Ovary (tissue), 9 donors: ENCODE results near the gene OCA2. TPM values are rescaled to one million over a fixed set of nuclear protein-coding genes. Genes with fewer than 3 reads are reported as not detected.
"Not testable (repeated sequence)": the region's sequence is repeated elsewhere in the genome, so short reads cannot be mapped to it uniquely, and the experiment has no call there.

ENCODE experiments used
- DNase-seq, 5 donors: peaks; one replicate each; pipeline ENCODE4 v3.0.0-alpha.2; 2019 to 2020
- H3K27ac ChIP-seq, 2 donors: fragments of 200-600 bp; one replicate each; pipeline versions ENCODE4 v1.5.1 to v1.8.0; 2019 to 2022
- H3K27me3 ChIP-seq: fragments of 200-600 bp; one replicate; pipeline ENCODE4 v1.8.0; 2022
- H3K36me3 ChIP-seq: fragments of 200-600 bp; sonication (generic); one replicate; pipeline ENCODE4 v1.5.1; 2019
- H3K4me1 ChIP-seq: one replicate; pipeline ENCODE4 v1.8.1; 2013; ENCODE audit warnings: mild to moderate bottlenecking, moderate library complexity; ENCODE audit not compliant: insufficient read depth
- H3K4me3 ChIP-seq: fragments of 200-600 bp; sonication (generic); one replicate; pipeline ENCODE4 v1.5.1; 2017
- H3K9me3 ChIP-seq, 2 donors: fragments of 200-600 bp in 1 of 2; sonication (generic) in 1 of 2; one replicate each; pipeline versions ENCODE4 v1.5.1 to v1.8.1; 2013 to 2019; ENCODE audit warnings: mild to moderate bottlenecking in 1 of 2, moderate library complexity in 1 of 2
- EP300 ChIP-seq: sonication (generic); formaldehyde crosslinking; IDR thresholded peaks from one replicate; pipeline ENCODE4 v1.6.1; 2017; ENCODE audit warnings: antibody characterized with exemption
- POLR2A ChIP-seq: fragments of 450-650 bp; IDR thresholded peaks from one replicate; pipeline ENCODE4 v1.6.1; 2017; ENCODE audit warnings: antibody characterized with exemption, mild to moderate bottlenecking, moderate library complexity
- WGBS, 3 donors: extraction: QIAGEN DNeasy Blood & Tissue Kit in 1 of 3; methylation state at CpG; one replicate each; pipeline versions ENCODE4 v1.1.5 to v1.1.7; 2013 to 2017; 5-methylcytosine and 5-hydroxymethylcytosine counted together
- intact Hi-C, 4 donors: fragments of 100-400 bp; cut with DNase I; formaldehyde crosslinking; loops; one replicate each; pipeline versions ENCODE4 v1.11.0 to v1.15.1; 2022 to 2023
- polyA plus RNA-seq, 2 donors: library from polyadenylated mRNA; stranded (reverse); fragments of 200-250 nt in 1 of 2; fragments of 350-450 nt in 1 of 2; fragmentation: Illumina TruSeq in 1 of 2; extraction: RNeasy Lipid Tissue Mini Kit (QIAGEN cat#74804) in 1 of 2; gene quantifications; one replicate each; pipeline ENCODE4 v1.2.3, GENCODE V29; 2013 to 2014
- total RNA-seq, 7 donors: library from RNA; depleted of rRNA in 2 of 7; stranded (reverse); fragments of >200 nt in 2 of 7; fragmentation: NEBNext Ultra II Directional in 3 of 7; extraction: Animal tissue kit (Norgen Biotek cat#: 25700) in 3 of 7; gene quantifications; one replicate each; pipeline versions ENCODE4 v1.1.0 to v1.2.4, GENCODE V29; 2016 to 2023
- TF ChIP-seq, protein P1 (sequence below), 3 donors: fragments of 450-650 bp in 2 of 3; fragments of 200-600 bp in 1 of 3; IDR thresholded peaks; one replicate each; pipeline versions ENCODE4 v1.5.1 to v1.8.0; 2016 to 2022; ENCODE audit warnings: antibody characterized with exemption in 3 of 3, mild to moderate bottlenecking in 1 of 3
- donor health status: DM: no; HTN: no; CAD: no; lungs with moderate emphysema.
- donor health status: DM: no; HTN: no; CAD: no.
- donor health status: Bipolar disorder and iron deficiency.
- donor health status: DM: yes; HTN: yes; CAD: no.
- donor health status: DM: no; HTN: no; CAD: no.
- donor health status: DM: yes; HTN: yes; CAD: no.

OCA2 gene
- total and polyA plus RNA-seq, 9 donors: 0.31 to 3.5 (median 0.68) TPM; not detected in 1

DNA sequence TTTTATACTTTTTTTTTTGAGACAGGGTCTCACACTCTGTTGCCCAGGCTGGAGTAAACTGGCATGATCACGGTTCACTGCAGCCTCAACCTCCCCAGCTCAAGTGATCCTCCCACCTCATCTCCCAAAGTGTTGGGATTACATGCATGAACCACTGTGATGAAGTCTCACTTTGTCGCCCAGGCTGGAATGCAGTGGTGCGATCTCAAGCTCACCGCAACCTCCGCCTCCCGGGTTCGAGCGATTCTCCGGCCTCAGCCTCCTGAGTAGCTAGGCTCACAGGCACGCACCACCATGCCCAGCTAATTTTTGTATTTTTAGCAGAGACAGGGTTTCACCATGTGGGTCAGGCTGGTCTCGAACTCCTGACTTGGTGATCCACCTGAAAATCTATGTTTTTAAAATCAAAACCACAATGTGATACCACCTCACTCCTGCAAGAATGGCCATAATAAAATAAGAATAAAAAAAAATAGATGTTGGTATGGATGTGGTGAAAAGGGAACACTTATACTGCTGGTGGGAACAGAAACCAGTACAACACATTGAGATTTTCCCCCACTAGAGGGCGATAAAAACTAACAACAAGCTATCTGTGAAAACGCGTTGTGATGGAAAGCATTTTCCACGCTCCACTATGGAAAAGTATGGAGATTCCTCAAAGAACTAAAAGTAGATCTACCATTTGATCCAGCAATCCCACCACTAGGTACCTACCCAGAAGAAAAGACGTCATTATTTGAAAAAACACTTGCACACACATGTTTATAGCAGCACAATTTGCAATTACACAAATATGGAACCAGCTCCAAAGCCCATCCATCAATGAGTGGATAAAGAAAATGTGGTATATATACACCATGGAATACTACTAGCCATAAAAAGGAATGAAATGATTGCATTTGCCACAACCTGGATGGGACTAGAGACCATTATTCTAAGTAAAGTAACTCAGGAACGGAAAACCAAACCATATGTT lies 26.8 kb upstream of the OCA2 start:
- intact Hi-C loops: no loop called here
- WGBS, 3 donors: 65 to 67% (median 66%) methylated on average over 17 of the region's 17 CpGs

DNA sequence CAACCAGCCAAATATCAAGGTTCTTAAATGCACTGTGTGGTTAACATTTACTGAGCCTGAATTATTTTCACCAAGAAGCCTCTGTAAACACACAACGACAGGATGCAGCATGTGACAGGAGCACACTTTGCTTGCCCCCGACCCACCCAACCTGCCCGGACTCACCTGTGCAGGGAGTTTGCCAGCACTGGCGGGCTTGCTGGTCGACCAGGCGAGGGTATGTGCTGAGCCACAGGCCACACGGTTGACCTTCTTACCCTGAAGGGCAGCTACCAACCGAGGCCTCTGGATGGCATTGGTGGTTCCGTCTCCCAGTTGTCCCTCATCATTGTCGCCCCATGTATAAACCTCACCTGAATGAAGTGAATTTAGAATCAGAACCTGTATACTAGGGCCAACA lies 25.7 kb upstream of the OCA2 start:
- TF ChIP-seq EP300 (no peak), POLR2A (no peak)
- TF ChIP-seq, protein P1, sequence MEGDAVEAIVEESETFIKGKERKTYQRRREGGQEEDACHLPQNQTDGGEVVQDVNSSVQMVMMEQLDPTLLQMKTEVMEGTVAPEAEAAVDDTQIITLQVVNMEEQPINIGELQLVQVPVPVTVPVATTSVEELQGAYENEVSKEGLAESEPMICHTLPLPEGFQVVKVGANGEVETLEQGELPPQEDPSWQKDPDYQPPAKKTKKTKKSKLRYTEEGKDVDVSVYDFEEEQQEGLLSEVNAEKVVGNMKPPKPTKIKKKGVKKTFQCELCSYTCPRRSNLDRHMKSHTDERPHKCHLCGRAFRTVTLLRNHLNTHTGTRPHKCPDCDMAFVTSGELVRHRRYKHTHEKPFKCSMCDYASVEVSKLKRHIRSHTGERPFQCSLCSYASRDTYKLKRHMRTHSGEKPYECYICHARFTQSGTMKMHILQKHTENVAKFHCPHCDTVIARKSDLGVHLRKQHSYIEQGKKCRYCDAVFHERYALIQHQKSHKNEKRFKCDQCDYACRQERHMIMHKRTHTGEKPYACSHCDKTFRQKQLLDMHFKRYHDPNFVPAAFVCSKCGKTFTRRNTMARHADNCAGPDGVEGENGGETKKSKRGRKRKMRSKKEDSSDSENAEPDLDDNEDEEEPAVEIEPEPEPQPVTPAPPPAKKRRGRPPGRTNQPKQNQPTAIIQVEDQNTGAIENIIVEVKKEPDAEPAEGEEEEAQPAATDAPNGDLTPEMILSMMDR (IDR thresholded peaks at IDR 0.05): no peak
- DNase-seq: no peak
- H3K9me3 ChIP-seq: no peaks in the 10 kb centered on the region
- intact Hi-C loops: no loop called here
- H3K4me1 ChIP-seq: no peaks in the 10 kb centered on the region
- H3K4me3 ChIP-seq: no peak overlapping the region
- no peak overlapping the region for H3K27ac ChIP-seq
- 90 to 92% (median 92%) methylated on average over 10 of the region's 10 CpGs for WGBS, 3 donors
- H3K27me3 ChIP-seq: no peaks in the 10 kb centered on the region
- no peaks in the 10 kb centered on the region for H3K36me3 ChIP-seq

More for the DNA sequence above, 26.8 kb upstream of the OCA2 start:
- H3K36me3 ChIP-seq: no peaks in the 10 kb centered on the region
- H3K27ac ChIP-seq: no peak overlapping the region
- H3K27me3 ChIP-seq: no peaks in the 10 kb centered on the region
- no peaks in the 10 kb centered on the region for H3K9me3 ChIP-seq
- no peak for TF ChIP-seq EP300
- no peak for TF ChIP-seq POLR2A
- TF ChIP-seq, protein P1 (IDR thresholded peaks at IDR 0.05): peak; percentile 10 to 31 (median 18)
- no peak for DNase-seq
- H3K4me3 ChIP-seq: no peak overlapping the region
- no peaks in the 10 kb centered on the region for H3K4me1 ChIP-seq

- intact Hi-C loops: no loop called here
- peak in 4 of 5 donors; percentile 42 to 56 (median 47) for DNase-seq
- Histone ChIP-seq H3K4me3 (no peak overlapping the region), H3K36me3 (no peaks in the 10 kb centered on the region), H3K27ac (no peak overlapping the region), H3K27me3 (no peaks in the 10 kb centered on the region), H3K4me1 (no peaks in the 10 kb centered on the region), H3K9me3 (no peaks in the 10 kb centered on the region)
- WGBS, 3 donors: 17 to 24% (median 22%) methylated on average over 6 of the region's 6 CpGs
- TF ChIP-seq POLR2A (no peak), EP300 (no peak)
- TF ChIP-seq, protein P1 (IDR thresholded peaks at IDR 0.05): peak in 2 of 3 donors; percentile 16 to 22
Measured at GRCh38 chr15:28123408-28124023, 24.4 kb upstream of the OCA2 start.

DNA sequence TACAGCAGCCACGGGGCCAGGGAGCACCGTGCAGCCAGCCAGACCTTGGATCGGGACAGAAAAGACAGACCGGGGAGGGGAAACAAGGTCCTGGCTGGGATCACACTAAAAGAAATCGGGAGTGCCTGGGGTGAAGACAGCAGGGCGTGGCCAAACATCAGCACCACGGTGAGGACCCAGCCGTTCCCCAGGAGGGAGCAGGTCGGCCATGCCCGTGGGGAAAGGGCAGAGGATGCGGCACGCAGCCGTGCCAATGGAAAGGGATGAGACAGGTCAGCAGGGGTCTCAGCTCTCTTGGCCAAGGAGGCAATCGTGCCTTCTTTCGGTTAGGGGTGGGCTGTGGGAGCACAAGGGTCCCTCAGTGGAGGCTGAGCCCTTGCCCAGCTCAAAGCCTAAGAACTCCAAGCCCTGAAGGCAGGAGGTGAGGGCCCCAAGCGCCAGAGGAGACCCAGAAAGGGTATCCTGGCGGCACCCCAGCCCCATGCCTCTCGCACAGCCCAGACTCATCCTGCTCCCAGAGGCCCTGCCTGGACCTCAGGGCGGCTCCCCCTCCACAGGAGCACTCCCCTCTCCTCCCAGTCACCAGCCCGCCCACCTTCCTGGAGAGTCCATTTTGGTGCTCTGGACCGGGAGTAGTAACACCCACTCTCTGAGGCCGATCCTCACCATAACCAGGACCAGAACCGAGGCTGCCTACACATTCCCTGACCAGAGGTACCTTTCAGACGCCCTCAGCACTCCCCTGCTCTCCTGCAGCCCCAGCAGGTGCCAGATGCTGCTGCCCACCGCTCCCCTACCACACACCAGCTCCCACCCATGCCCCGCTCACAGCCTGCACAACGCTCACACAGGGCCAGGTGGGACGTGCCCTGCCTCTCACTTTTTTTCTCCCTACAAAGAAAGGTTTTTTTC lies 23.2 kb upstream of the OCA2 start:
- intact Hi-C loops: no loop called here
- no peak for DNase-seq
- H3K36me3 ChIP-seq: no peaks in the 10 kb centered on the region
- TF ChIP-seq POLR2A: no peak
- TF ChIP-seq EP300: no peak
- TF ChIP-seq, protein P1 (IDR thresholded peaks at IDR 0.05): no peak
- H3K4me3 ChIP-seq: no peak overlapping the region
- 86 to 87% (median 86%) methylated on average over 28 of the region's 28 CpGs for WGBS, 3 donors
- H3K27me3 ChIP-seq: no peaks in the 10 kb centered on the region
- H3K4me1 ChIP-seq: no peaks in the 10 kb centered on the region
- no peak overlapping the region for H3K27ac ChIP-seq
- no peaks in the 10 kb centered on the region for H3K9me3 ChIP-seq

DNA sequence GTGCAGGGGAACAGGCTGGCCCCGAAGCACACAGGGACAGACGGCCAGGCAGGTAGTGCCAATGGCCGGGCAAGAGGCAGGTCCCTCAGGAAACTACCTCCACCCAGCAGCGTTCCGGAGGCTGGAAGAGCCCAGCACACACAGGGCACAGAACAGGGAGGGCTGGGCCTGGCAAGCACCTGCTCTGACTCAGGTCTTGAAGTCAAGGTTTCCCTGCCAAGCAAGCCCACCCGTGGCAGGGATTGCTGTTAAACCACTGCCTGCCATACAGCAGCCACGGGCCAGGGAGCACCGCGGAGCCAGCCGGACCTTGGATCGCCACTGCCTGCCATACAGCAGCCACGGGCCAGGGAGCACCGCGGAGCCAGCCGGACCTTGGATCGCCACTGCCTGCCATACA lies 22.5 kb upstream of the OCA2 start:
- DNase-seq, intact Hi-C loops, H3K4me3 ChIP-seq, H3K27ac ChIP-seq, H3K27me3 ChIP-seq, H3K4me1 ChIP-seq, H3K9me3 ChIP-seq, H3K36me3 ChIP-seq: not testable (repeated sequence)
- WGBS, 3 donors: 95 to 97% (median 96%) methylated on average over 9 to 16 of the region's 16 CpGs
